CD4-positive, alpha-beta T cell (primary cell): ENCODE measurements around the gene PADI1. TPM values are rescaled to one million over a fixed set of nuclear protein-coding genes. Genes with fewer than 3 reads are reported as not detected.

ENCODE experiments used
- ATAC-seq: fragments of 200-7000 bp; cut with Tn5 transposase; one replicate; pipeline ENCODE4 v1.10.0; 2022; ENCODE audit warnings: mild to moderate bottlenecking; ENCODE audit not compliant: poor library complexity
- CTCF ChIA-PET: fragments of 350-600 bp; sonication (Branson Sonifier 250); formaldehyde crosslinking; loops from one replicate; lab custom pipeline; 2021; ENCODE audit warnings: antibody characterized with exemption, inconsistent platforms; lab: Charles Lee
- POLR2A ChIA-PET: fragments of 350-600 bp; sonication (Branson Sonifier 250); formaldehyde crosslinking; loops from one replicate; lab custom pipeline; 2021; ENCODE audit warnings: antibody characterized with exemption, inconsistent platforms; lab: Charles Lee
- DNase-seq, 14 experiments: peaks; one replicate each; pipeline ENCODE4 v3.0.0-alpha.2; 2013 to 2020; ENCODE audit warnings: mixed read lengths in 2 of 14
- H3K27ac ChIP-seq, 2 donors: one replicate each; pipeline versions ENCODE4 v1.5.1 to v1.7.0; 2013; ENCODE audit warnings: low read length in 2 of 2, low read depth in 1 of 2, mild to moderate bottlenecking in 1 of 2
- H3K27me3 ChIP-seq, 2 experiments: 1 replicate in 1 of 2; 2 replicates in 1 of 2; pipeline versions ENCODE4 v1.6.1 to v1.7.0; 2013; ENCODE audit warnings: low read length in 2 of 2, control low read depth in 1 of 2, mild to moderate bottlenecking in 1 of 2, moderate library complexity in 1 of 2; ENCODE audit not compliant: insufficient read depth in 2 of 2, control insufficient read depth in 1 of 2
- H3K36me3 ChIP-seq: one replicate; pipeline ENCODE4 v1.6.1; 2013; ENCODE audit warnings: low read length, control low read depth; ENCODE audit not compliant: insufficient read depth
- H3K4me1 ChIP-seq: one replicate; pipeline ENCODE4 v1.6.1; 2013; ENCODE audit warnings: low read length, control low read depth; ENCODE audit not compliant: insufficient read depth
- H3K4me3 ChIP-seq: one replicate; pipeline ENCODE4 v1.5.1; 2013; ENCODE audit warnings: mild to moderate bottlenecking, low read length, moderate library complexity
- H3K9me3 ChIP-seq, 2 experiments: 1 replicate in 1 of 2; 2 replicates in 1 of 2; pipeline versions ENCODE4 v1.6.1 to v1.7.0; 2013; ENCODE audit warnings: low read length in 2 of 2, mild to moderate bottlenecking in 2 of 2, control low read depth in 1 of 2, moderate library complexity in 1 of 2; ENCODE audit not compliant: control insufficient read depth in 1 of 2, insufficient read depth in 1 of 2
- H3K27ac Mint-ChIP-seq: one replicate; pipeline ENCODE4 v1.8.0; 2020; ENCODE audit warnings: mixed read lengths
- H3K27me3 Mint-ChIP-seq: one replicate; pipeline ENCODE4 v1.8.0; 2021; ENCODE audit warnings: mixed read lengths
- H3K36me3 Mint-ChIP-seq: one replicate; pipeline ENCODE4 v1.8.0; 2021; ENCODE audit warnings: low read depth, mixed read lengths
- H3K4me1 Mint-ChIP-seq: one replicate; pipeline ENCODE4 v1.8.0; 2021; ENCODE audit warnings: low read depth, mixed read lengths
- H3K4me3 Mint-ChIP-seq: one replicate; pipeline ENCODE4 v1.8.0; 2020; ENCODE audit warnings: mild to moderate bottlenecking, mixed read lengths
- H3K9me3 Mint-ChIP-seq: one replicate; pipeline ENCODE4 v1.8.0; 2020; ENCODE audit warnings: mixed read lengths
- CTCF ChIP-seq: fragments of 200-600 bp; IDR thresholded peaks from one replicate; pipeline ENCODE4 v1.8.0; 2022; ENCODE audit warnings: antibody characterized with exemption, mild to moderate bottlenecking
- intact Hi-C, 2 experiments: fragments of 100-400 bp; cut with DNase I in 1 of 2; cut with micrococcal nuclease in 1 of 2; formaldehyde crosslinking; loops; one replicate each; pipeline versions ENCODE4 v1.15.1 to v1.9.0; 2023 to 2025; cut with DNase I, micrococcal nuclease
- total RNA-seq, 174 experiments: library from RNA in 2 of 174; stranded (reverse) in 2 of 174; gene quantifications; one replicate each; pipeline ENCODE4 v1.2.3 and lab custom pipeline; 2021 to 2026

PADI1 gene
- total RNA-seq, 2 experiments from 2014 or later = not detected

- no peaks in the 10 kb centered on the region for H3K36me3 Mint-ChIP-seq
- POLR2A ChIA-PET = no interaction called here
- H3K4me3 Mint-ChIP-seq = no peak overlapping the region
Measured at GRCh38 chr1:17243274-17243673, 38.3 kb downstream of the PADI1 start.

GRCh38 chr1:17244821-17245740, 40.2 kb downstream of the PADI1 start:
- ChIA-PET CTCF (no interaction called here), POLR2A (no interaction called here)
- no peaks in the 10 kb centered on the region for H3K36me3 ChIP-seq
- H3K27me3 ChIP-seq = peaks cover 0 to 2% of the 10 kb centered on the region in 2 experiments
- H3K9me3 Mint-ChIP-seq = no peaks in the 10 kb centered on the region
- intact Hi-C loops = no loop called here
- H3K4me1 ChIP-seq = no peaks in the 10 kb centered on the region
- H3K4me3 Mint-ChIP-seq = no peak overlapping the region
- TF ChIP-seq CTCF = no peak
- DNase-seq (no peak), ATAC-seq (no peak)
- no peaks in the 10 kb centered on the region for H3K36me3 Mint-ChIP-seq
- no peaks in the 10 kb centered on the region for H3K4me1 Mint-ChIP-seq
- peaks cover 12% of the 10 kb centered on the region for H3K27me3 Mint-ChIP-seq
- no peak overlapping the region for H3K27ac Mint-ChIP-seq
- no peak overlapping the region for H3K4me3 ChIP-seq
- no peaks in the 10 kb centered on the region for H3K9me3 ChIP-seq
- no peak overlapping the region for H3K27ac ChIP-seq

More at GRCh38 chr1:17243274-17243673, 38.3 kb downstream of the PADI1 start:
- ATAC-seq (no peak), DNase-seq (no peak)
- Histone ChIP-seq H3K27me3 (peaks cover 0 to 2% of the 10 kb centered on the region in 2 experiments), H3K4me3 (no peak overlapping the region), H3K36me3 (no peaks in the 10 kb centered on the region), H3K4me1 (no peaks in the 10 kb centered on the region), H3K9me3 (no peaks in the 10 kb centered on the region), H3K27ac (no peak overlapping the region)
- no peaks in the 10 kb centered on the region for H3K9me3 Mint-ChIP-seq
- no peaks in the 10 kb centered on the region for H3K4me1 Mint-ChIP-seq
- no peak overlapping the region for H3K27ac Mint-ChIP-seq
- intact Hi-C loops = no loop called here
- H3K27me3 Mint-ChIP-seq = peaks cover 6% of the 10 kb centered on the region
- CTCF ChIA-PET = no interaction called here
- TF ChIP-seq CTCF = no peak

DNA sequence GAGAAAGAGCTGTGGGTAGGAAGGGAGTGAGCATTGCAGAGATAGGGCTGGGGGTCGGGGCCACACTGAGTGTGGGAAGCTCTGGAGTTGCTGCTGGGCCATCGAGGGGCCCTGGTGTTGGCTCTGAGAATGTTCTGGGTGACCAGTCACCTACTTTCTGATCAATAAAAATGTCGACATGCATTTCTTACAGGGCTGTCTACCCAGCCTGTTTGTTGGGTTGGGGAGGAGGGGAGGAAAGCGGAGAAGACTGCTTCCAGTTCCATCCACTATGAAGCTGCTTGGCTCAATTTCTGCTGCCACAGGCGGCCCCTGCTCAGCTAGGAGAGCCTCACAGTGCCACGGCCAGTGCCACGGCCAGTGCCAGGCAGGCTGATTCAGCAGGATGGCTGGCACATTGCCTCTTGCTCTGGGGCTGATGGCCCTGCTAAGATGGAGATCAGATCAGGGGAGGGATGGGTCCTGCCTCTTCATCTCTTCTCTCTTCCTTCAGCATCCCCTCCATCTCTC, 40.9 kb downstream of the PADI1 start:
- H3K4me1 ChIP-seq = no peaks in the 10 kb centered on the region
- H3K4me3 ChIP-seq = no peak overlapping the region
- ATAC-seq (no peak), DNase-seq (no peak)
- no peak overlapping the region for H3K4me3 Mint-ChIP-seq
- H3K27me3 ChIP-seq = peaks cover 0 to 2% of the 10 kb centered on the region in 2 experiments
- ChIA-PET CTCF (no interaction called here), POLR2A (no interaction called here)
- no peaks in the 10 kb centered on the region for H3K36me3 Mint-ChIP-seq
- no peak overlapping the region for H3K27ac ChIP-seq
- no peaks in the 10 kb centered on the region for H3K9me3 Mint-ChIP-seq
- H3K36me3 ChIP-seq = no peaks in the 10 kb centered on the region
- peaks cover 16% of the 10 kb centered on the region for H3K27me3 Mint-ChIP-seq
- H3K9me3 ChIP-seq = no peaks in the 10 kb centered on the region
- H3K4me1 Mint-ChIP-seq = no peaks in the 10 kb centered on the region
- H3K27ac Mint-ChIP-seq = no peak overlapping the region
- TF ChIP-seq CTCF = no peak
- intact Hi-C loops = no loop called here
